Naive thymus-derived CD8-positive, alpha-beta T cell (primary cell): ENCODE measurements around the gene DYRK3. TPM values are rescaled to one million over a fixed set of nuclear protein-coding genes. Genes with fewer than 3 reads are reported as not detected.

Experiments used
- polyA plus RNA-seq, 3 donors: library from polyadenylated mRNA; unstranded; fragments of 300-500 nt; fragmentation: Illumina TruSeq; gene quantifications; one replicate each; pipeline ENCODE4 v1.2.3, GENCODE V29; 2021
- total RNA-seq, 8 experiments: library from RNA in 2 of 8; stranded (reverse) in 2 of 8; gene quantifications; one replicate each; pipeline ENCODE4 v1.2.3 and lab custom pipeline; 2021 to 2026

DYRK3 gene
- total and polyA plus RNA-seq, 5 experiments from 2014 or later, result 0.22 to 0.34 TPM; not detected in 3

Other genes starting within 250 kb of the DYRK3 start
- gene IKBKE, start 165.1 kb upstream of the DYRK3 start, total RNA-seq, result 10 to 100 TPM; 82.9 to 87.3 TPM
- gene IKBKE, start 165.1 kb upstream of the DYRK3 start, polyA plus RNA-seq, result 10 to 100 TPM; 40.5 to 57.0 (median 55.5) TPM
- 100 to 1,000 TPM; 224 to 229 TPM for gene RASSF5, start 128.0 kb upstream of the DYRK3 start, total RNA-seq
- gene RASSF5, start 128.0 kb upstream of the DYRK3 start, polyA plus RNA-seq, result 100 to 1,000 TPM; 233 to 358 (median 291) TPM
- gene EIF2D, start 23.1 kb upstream of the DYRK3 start, total RNA-seq, result 10 to 100 TPM; 61.7 to 62.4 TPM
- gene EIF2D, start 23.1 kb upstream of the DYRK3 start, polyA plus RNA-seq, result 10 to 100 TPM; 38.9 to 46.0 (median 39.1) TPM
- gene MAPKAPK2, start 49.4 kb downstream of the DYRK3 start, total RNA-seq, result 10 to 100 TPM; 52.2 to 55.8 TPM
- 1 to 10 TPM; 1.3 to 2.5 (median 1.6) TPM for gene MAPKAPK2, start 49.4 kb downstream of the DYRK3 start, polyA plus RNA-seq
- gene IL19, start 135.2 kb downstream of the DYRK3 start, total RNA-seq, result not detected
- gene IL19, start 135.2 kb downstream of the DYRK3 start, polyA plus RNA-seq, result not detected
- not detected for gene IL10, start 137.0 kb downstream of the DYRK3 start, total RNA-seq
- not detected for gene IL10, start 137.0 kb downstream of the DYRK3 start, polyA plus RNA-seq
- not detected for gene IL20, start 230.1 kb downstream of the DYRK3 start, total RNA-seq
- not detected for gene IL20, start 230.1 kb downstream of the DYRK3 start, polyA plus RNA-seq